Stimulated activated CD8-positive, alpha-beta memory T cell treated with anti-CD3 and anti-CD28 coated beads, Interleukin-7, amount 100 ng/mL, for 48 hours (primary cell): ENCODE measurements around the gene MDGA2.
"Not testable (repeated sequence)": the region's sequence is repeated elsewhere in the genome, so short reads cannot be mapped to it uniquely, and the experiment has no call there.

Experiments
- DNase-seq, 2 donors: peaks; one replicate each; pipeline ENCODE4 v3.0.0-alpha.2; 2020; ENCODE audit warnings: low read depth in 1 of 2; ENCODE audit errors: extremely low read depth in 1 of 2

Gene MDGA2

GRCh38 chr14:47353186-47353585 lies 322.2 kb downstream of the MDGA2 start:
- no peak for DNase-seq

- DNase-seq: no peak
These were observed 328.6 kb downstream of the MDGA2 start for GRCh38 chr14:47346849-47347248.

GRCh38 chr14:47345016-47345415 lies 330.4 kb downstream of the MDGA2 start:
- no peak for DNase-seq

GRCh38 chr14:47332939-47333338 lies 342.5 kb downstream of the MDGA2 start:
- no peak for DNase-seq

GRCh38 chr14:47332106-47332505 lies 343.3 kb downstream of the MDGA2 start:
- DNase-seq: no peak

GRCh38 chr14:47328376-47328775 lies 347.0 kb downstream of the MDGA2 start:
- no peak for DNase-seq

- no peak for DNase-seq
These were observed 348.1 kb downstream of the MDGA2 start for GRCh38 chr14:47327336-47327735.

GRCh38 chr14:47322751-47323150 lies 352.7 kb downstream of the MDGA2 start:
- no peak for DNase-seq

- DNase-seq: no peak
These were observed 373.3 kb downstream of the MDGA2 start for GRCh38 chr14:47302121-47302520.

- no peak for DNase-seq
These were observed 374.6 kb downstream of the MDGA2 start for GRCh38 chr14:47300796-47301195.

- DNase-seq: no peak
These were observed 378.0 kb downstream of the MDGA2 start for GRCh38 chr14:47297374-47297773.

- DNase-seq: no peak
These were observed 391.1 kb downstream of the MDGA2 start for GRCh38 chr14:47284283-47284682.

- DNase-seq: not testable (repeated sequence)
These were observed 393.6 kb downstream of the MDGA2 start for GRCh38 chr14:47281761-47282160.

- peak in 1 of 2 donors; percentile 4 for DNase-seq
These were observed 397.1 kb downstream of the MDGA2 start for GRCh38 chr14:47278233-47278842.

- no peak for DNase-seq
These were observed 397.7 kb downstream of the MDGA2 start for GRCh38 chr14:47277703-47278102.

- DNase-seq: no peak
These were observed 398.5 kb downstream of the MDGA2 start for GRCh38 chr14:47276931-47277330.

- no peak for DNase-seq
These were observed 401.5 kb downstream of the MDGA2 start for GRCh38 chr14:47273939-47274338.

- no peak for DNase-seq
These were observed 404.7 kb downstream of the MDGA2 start for GRCh38 chr14:47270715-47271114.

- no peak for DNase-seq
These were observed 405.5 kb downstream of the MDGA2 start for GRCh38 chr14:47269756-47270492.

GRCh38 chr14:47264842-47265241 lies 410.6 kb downstream of the MDGA2 start:
- DNase-seq: no peak

GRCh38 chr14:47262801-47263200 lies 412.6 kb downstream of the MDGA2 start:
- no peak for DNase-seq

GRCh38 chr14:47261350-47261749 lies 414.1 kb downstream of the MDGA2 start:
- DNase-seq: no peak

- no peak for DNase-seq
These were observed 415.6 kb downstream of the MDGA2 start for GRCh38 chr14:47259796-47260195.
